GM12874 (cell line): ENCODE data around the gene IFI6.

Experiments used
- CTCF ChIP-seq: IDR thresholded peaks from 2 replicates; pipeline ENCODE4 v1.5.1; 2011; ENCODE audit warnings: low read depth, mild to moderate bottlenecking, control low read depth, low read length, moderate library complexity; ENCODE audit not compliant: insufficient read depth

The IFI6 gene

GRCh38 chr1:27682351-27682944, 10.5 kb upstream of the IFI6 start:
- TF ChIP-seq CTCF = no peak

- TF ChIP-seq CTCF = no peak
Observed at GRCh38 chr1:27678747-27679146, 6.8 kb upstream of the IFI6 start.

GRCh38 chr1:27676410-27676809, 4.4 kb upstream of the IFI6 start:
- no peak for TF ChIP-seq CTCF

- TF ChIP-seq CTCF = no peak
Observed at GRCh38 chr1:27672750-27673112, 739 bp upstream of the IFI6 start.

GRCh38 chr1:27669876-27670275, 2.1 kb downstream of the IFI6 start:
- no peak for TF ChIP-seq CTCF

GRCh38 chr1:27668808-27669723, 2.9 kb downstream of the IFI6 start:
- peak; percentile 96 for TF ChIP-seq CTCF

GRCh38 chr1:27668121-27668807, 3.7 kb downstream of the IFI6 start:
- no peak for TF ChIP-seq CTCF
